ENCODE measurements around the gene MTM1.
A peak's percentile ranks its signal among the peaks of the same experiment; 100 is the strongest.

MTM1 gene

DNA sequence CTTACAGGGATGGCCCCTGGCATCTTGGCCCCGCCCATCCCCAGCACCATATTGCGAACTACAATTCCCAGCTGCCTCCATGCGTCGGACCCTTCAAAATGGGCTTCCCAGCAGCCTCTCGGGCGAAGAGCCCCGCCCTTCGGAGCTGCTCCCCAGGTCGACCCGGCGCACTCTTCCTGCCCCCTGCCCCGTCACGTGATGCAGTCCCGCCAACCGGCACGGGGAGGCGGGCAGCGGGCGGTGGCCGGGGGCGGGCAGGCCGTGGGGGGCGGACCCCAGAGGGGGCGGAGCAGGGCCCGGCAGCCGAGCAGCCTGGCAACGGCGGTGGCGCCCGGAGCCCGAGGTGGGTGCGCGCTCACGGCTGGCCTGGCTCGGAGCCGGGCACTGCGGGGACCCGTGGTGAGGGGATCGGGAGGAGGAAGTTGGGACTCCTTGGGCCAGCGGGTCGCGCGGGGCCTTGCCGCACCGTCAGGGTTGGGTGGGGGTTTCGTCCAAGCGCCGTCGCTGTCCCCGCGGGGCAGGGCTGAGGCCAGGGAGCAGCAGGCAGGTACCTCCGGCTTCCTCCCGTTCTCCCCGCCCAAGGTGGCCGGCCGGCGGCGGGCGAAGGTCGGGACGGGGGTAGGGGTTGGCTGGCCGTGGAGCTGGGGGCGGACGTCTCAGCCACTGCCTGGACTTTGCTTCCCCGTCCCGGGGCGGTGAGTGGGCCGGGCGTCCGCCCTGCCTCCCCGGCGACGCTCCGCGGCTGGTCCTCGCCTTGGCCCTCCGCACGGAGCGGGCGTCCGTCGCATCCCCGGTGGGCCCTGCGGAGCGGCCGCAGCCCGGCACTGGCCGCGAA lies at the start of gene MTM1:
Gene MTM1 (plus strand): TSS at position 302 of the 835 bp plus-strand sequence. CDS start 23,994 bp downstream, outside the sequence.
- peak; percentile 95 for DNase-seq (ENCODE audit: low read depth)
- peak within 1 kb of the TSS; percentile 68 for H3K4me3 ChIP-seq (ENCODE audit: low read length)
- TF ChIP-seq, protein P1, sequence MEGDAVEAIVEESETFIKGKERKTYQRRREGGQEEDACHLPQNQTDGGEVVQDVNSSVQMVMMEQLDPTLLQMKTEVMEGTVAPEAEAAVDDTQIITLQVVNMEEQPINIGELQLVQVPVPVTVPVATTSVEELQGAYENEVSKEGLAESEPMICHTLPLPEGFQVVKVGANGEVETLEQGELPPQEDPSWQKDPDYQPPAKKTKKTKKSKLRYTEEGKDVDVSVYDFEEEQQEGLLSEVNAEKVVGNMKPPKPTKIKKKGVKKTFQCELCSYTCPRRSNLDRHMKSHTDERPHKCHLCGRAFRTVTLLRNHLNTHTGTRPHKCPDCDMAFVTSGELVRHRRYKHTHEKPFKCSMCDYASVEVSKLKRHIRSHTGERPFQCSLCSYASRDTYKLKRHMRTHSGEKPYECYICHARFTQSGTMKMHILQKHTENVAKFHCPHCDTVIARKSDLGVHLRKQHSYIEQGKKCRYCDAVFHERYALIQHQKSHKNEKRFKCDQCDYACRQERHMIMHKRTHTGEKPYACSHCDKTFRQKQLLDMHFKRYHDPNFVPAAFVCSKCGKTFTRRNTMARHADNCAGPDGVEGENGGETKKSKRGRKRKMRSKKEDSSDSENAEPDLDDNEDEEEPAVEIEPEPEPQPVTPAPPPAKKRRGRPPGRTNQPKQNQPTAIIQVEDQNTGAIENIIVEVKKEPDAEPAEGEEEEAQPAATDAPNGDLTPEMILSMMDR (conservative IDR thresholded peaks at IDR 0.05; ENCODE audit: low read length) = no peak

DNA sequence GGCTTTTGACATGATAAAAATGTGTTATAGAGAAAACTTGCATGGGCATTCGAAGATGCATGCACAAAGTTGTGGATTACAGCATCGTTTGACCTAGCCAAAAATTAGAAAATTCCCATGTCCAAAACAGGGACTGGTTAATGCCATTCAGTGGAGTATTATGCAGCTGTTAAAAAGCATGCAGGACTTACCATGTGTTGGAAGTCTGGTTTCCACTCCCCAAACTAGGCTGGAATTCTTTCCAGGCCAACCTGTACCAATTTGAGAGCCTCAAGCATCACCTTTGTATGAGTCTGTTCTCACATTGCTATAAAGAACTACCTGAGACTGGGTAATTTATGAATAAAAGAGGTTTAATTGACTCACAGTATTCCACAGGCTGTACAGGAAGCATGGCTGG lies 45.9 kb upstream of the MTM1 start:
- TF ChIP-seq, protein P1 (conservative IDR thresholded peaks at IDR 0.05; ENCODE audit: low read length) = no peak
- H3K4me3 ChIP-seq (ENCODE audit: low read length) = no peak overlapping the region
- no peak for DNase-seq (ENCODE audit: low read depth)

GRCh38 chrX:150525061-150525919 lies 43.1 kb upstream of the MTM1 start:
- no peak for DNase-seq (ENCODE audit: low read depth)
- H3K4me3 ChIP-seq (ENCODE audit: low read length) = no peak overlapping the region
- TF ChIP-seq, protein P1 (conservative IDR thresholded peaks at IDR 0.05; ENCODE audit: low read length) = no peak

DNA sequence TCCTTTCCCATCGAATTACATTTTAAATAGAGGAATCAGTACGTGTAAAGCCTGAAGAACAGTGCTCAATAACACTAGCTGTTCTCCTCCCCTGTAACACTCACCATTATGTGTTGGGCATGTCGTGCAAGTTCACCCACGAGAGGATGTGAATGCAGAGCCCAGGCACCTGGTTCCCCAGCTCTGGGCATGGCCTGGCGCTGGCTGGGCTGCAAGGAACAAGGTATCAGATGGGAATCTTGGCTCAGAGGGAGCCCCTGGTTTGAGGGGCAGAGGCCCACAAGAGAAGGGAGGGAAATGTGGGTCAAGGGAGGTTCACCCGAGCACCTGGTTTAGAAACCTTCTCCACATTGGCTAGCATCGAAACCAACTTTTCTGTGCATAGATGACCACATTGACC lies 41.7 kb upstream of the MTM1 start:
- DNase-seq (ENCODE audit: low read depth) = no peak
- TF ChIP-seq, protein P1 (conservative IDR thresholded peaks at IDR 0.05; ENCODE audit: low read length) = no peak
- no peak overlapping the region for H3K4me3 ChIP-seq (ENCODE audit: low read length)

GRCh38 chrX:150527108-150527507 lies 41.3 kb upstream of the MTM1 start:
- TF ChIP-seq, protein P1 (conservative IDR thresholded peaks at IDR 0.05; ENCODE audit: low read length) = no peak
- H3K4me3 ChIP-seq (ENCODE audit: low read length) = no peak overlapping the region
- no peak for DNase-seq (ENCODE audit: low read depth)

- no peak for DNase-seq (ENCODE audit: low read depth)
- TF ChIP-seq, protein P1 (conservative IDR thresholded peaks at IDR 0.05; ENCODE audit: low read length) = no peak
- no peak overlapping the region for H3K4me3 ChIP-seq (ENCODE audit: low read length)
These were observed 38.8 kb upstream of the MTM1 start for GRCh38 chrX:150529587-150529986.
